Activated T-cell treated with anti-CD3 and anti-CD28 coated beads, Interleukin-2, amount 50 U/mL, for 4 hours (primary cell): Measurements from ENCODE around the gene HOXC12. TPM values are rescaled to one million over a fixed set of nuclear protein-coding genes. Genes with fewer than 3 reads are reported as not detected.
A peak's percentile ranks its signal among the peaks of the same experiment; 100 is the strongest.

Experiments used
- ATAC-seq, 2 donors: fragments of 200-7000 bp; cut with Tn5 transposase; one replicate each; pipeline ENCODE4 v1.10.0; 2021
- DNase-seq: peaks from one replicate; pipeline ENCODE4 v3.0.0-alpha.2; 2020
- H3K27me3 Mint-ChIP-seq: one replicate; pipeline ENCODE4 v1.8.0; 2021; ENCODE audit warnings: low read depth, mixed read lengths
- H3K36me3 Mint-ChIP-seq: one replicate; pipeline ENCODE4 v1.8.0; 2022; ENCODE audit warnings: mixed read lengths; ENCODE audit not compliant: insufficient read depth
- H3K4me1 Mint-ChIP-seq: one replicate; pipeline ENCODE4 v1.8.0; 2021; ENCODE audit warnings: low read depth, mixed read lengths
- H3K4me3 Mint-ChIP-seq: one replicate; pipeline ENCODE4 v1.8.0; 2021; ENCODE audit warnings: mild to moderate bottlenecking, moderate library complexity, mixed read lengths
- H3K9me3 Mint-ChIP-seq: one replicate; pipeline ENCODE4 v1.8.0; 2021; ENCODE audit warnings: mixed read lengths
- total RNA-seq, 3 donors: library from RNA; stranded (reverse); gene quantifications; one replicate each; pipeline ENCODE4 v1.2.1, GENCODE V29; 2021

The HOXC12 gene
- total RNA-seq, 3 donors from 2014 or later, result not detected

GRCh38 chr12:53987787-53988230 lies 33.1 kb downstream of the HOXC12 start:
- Mint-ChIP-seq H3K4me3 (no peak overlapping the region), H3K36me3 (no peaks in the 10 kb centered on the region), H3K27me3 (peaks cover 93% of the 10 kb centered on the region), H3K4me1 (peaks cover 33% of the 10 kb centered on the region), H3K9me3 (no peaks in the 10 kb centered on the region)
- ATAC-seq (no peak), DNase-seq (no peak)

GRCh38 chr12:53988541-53989226 lies 34.0 kb downstream of the HOXC12 start:
- Mint-ChIP-seq H3K36me3 (no peaks in the 10 kb centered on the region), H3K4me3 (no peak overlapping the region), H3K9me3 (no peaks in the 10 kb centered on the region), H3K4me1 (peaks cover 33% of the 10 kb centered on the region), H3K27me3 (peaks cover 92% of the 10 kb centered on the region)
- ATAC-seq, result no peak
- no peak for DNase-seq

- ATAC-seq (no peak), DNase-seq (no peak)
- H3K27me3 Mint-ChIP-seq, result peaks cover 95% of the 10 kb centered on the region
- H3K36me3 Mint-ChIP-seq, result no peaks in the 10 kb centered on the region
- peak overlapping the region; percentile 19 for H3K4me3 Mint-ChIP-seq
- peaks cover 38% of the 10 kb centered on the region for H3K4me1 Mint-ChIP-seq
- no peaks in the 10 kb centered on the region for H3K9me3 Mint-ChIP-seq
These were observed 34.8 kb downstream of the HOXC12 start for GRCh38 chr12:53989227-53990113.

- Mint-ChIP-seq H3K4me1 (peaks cover 42% of the 10 kb centered on the region), H3K4me3 (no peak overlapping the region), H3K27me3 (peaks cover 96% of the 10 kb centered on the region), H3K9me3 (no peaks in the 10 kb centered on the region), H3K36me3 (no peaks in the 10 kb centered on the region)
- DNase-seq (no peak), ATAC-seq (no peak)
These were observed 35.8 kb downstream of the HOXC12 start for GRCh38 chr12:53990311-53991076.

GRCh38 chr12:53991077-53991460 lies 36.4 kb downstream of the HOXC12 start:
- DNase-seq, result no peak
- Mint-ChIP-seq H3K4me3 (no peak overlapping the region), H3K4me1 (peaks cover 42% of the 10 kb centered on the region), H3K9me3 (no peaks in the 10 kb centered on the region), H3K36me3 (no peaks in the 10 kb centered on the region), H3K27me3 (peaks cover 97% of the 10 kb centered on the region)
- ATAC-seq, result no peak

- Mint-ChIP-seq H3K36me3 (no peaks in the 10 kb centered on the region), H3K9me3 (no peaks in the 10 kb centered on the region), H3K4me1 (peaks cover 46% of the 10 kb centered on the region), H3K27me3 (peaks cover 95% of the 10 kb centered on the region), H3K4me3 (no peak overlapping the region)
- DNase-seq, result no peak
- no peak for ATAC-seq
These were observed 37.7 kb downstream of the HOXC12 start for GRCh38 chr12:53992377-53992889.

- DNase-seq, result no peak
- Mint-ChIP-seq H3K36me3 (no peaks in the 10 kb centered on the region), H3K27me3 (peaks cover 95% of the 10 kb centered on the region), H3K9me3 (no peaks in the 10 kb centered on the region), H3K4me1 (peaks cover 48% of the 10 kb centered on the region), H3K4me3 (peak overlapping the region; percentile 29)
- no peak for ATAC-seq
These were observed 38.7 kb downstream of the HOXC12 start for GRCh38 chr12:53993162-53994008.

- DNase-seq (no peak), ATAC-seq (no peak)
- peak overlapping the region; percentile 29 for H3K4me3 Mint-ChIP-seq
- H3K4me1 Mint-ChIP-seq, result peaks cover 44% of the 10 kb centered on the region
- H3K36me3 Mint-ChIP-seq, result no peaks in the 10 kb centered on the region
- no peaks in the 10 kb centered on the region for H3K9me3 Mint-ChIP-seq
- peaks cover 95% of the 10 kb centered on the region for H3K27me3 Mint-ChIP-seq
These were observed 39.2 kb downstream of the HOXC12 start for GRCh38 chr12:53994009-53994263.

- H3K9me3 Mint-ChIP-seq, result no peaks in the 10 kb centered on the region
- H3K36me3 Mint-ChIP-seq, result no peaks in the 10 kb centered on the region
- H3K4me1 Mint-ChIP-seq, result peaks cover 40% of the 10 kb centered on the region
- peak overlapping the region; percentile 82 for H3K4me3 Mint-ChIP-seq
- no peak for DNase-seq
- no peak for ATAC-seq
- H3K27me3 Mint-ChIP-seq, result peaks cover 94% of the 10 kb centered on the region
These were observed 39.7 kb downstream of the HOXC12 start for GRCh38 chr12:53994264-53995001.

GRCh38 chr12:53995002-53995377 lies 40.3 kb downstream of the HOXC12 start:
- Mint-ChIP-seq H3K27me3 (peaks cover 94% of the 10 kb centered on the region), H3K36me3 (no peaks in the 10 kb centered on the region), H3K4me3 (peak overlapping the region; percentile 82), H3K9me3 (no peaks in the 10 kb centered on the region), H3K4me1 (peaks cover 36% of the 10 kb centered on the region)
- DNase-seq (no peak), ATAC-seq (peak; percentile 15 to 20)

GRCh38 chr12:53995378-53996239 lies 40.9 kb downstream of the HOXC12 start:
- ATAC-seq, result peak; percentile 48 to 54
- H3K4me3 Mint-ChIP-seq, result peak overlapping the region; percentile 82
- no peaks in the 10 kb centered on the region for H3K9me3 Mint-ChIP-seq
- peaks cover 94% of the 10 kb centered on the region for H3K27me3 Mint-ChIP-seq
- no peak for DNase-seq
- H3K4me1 Mint-ChIP-seq, result peaks cover 32% of the 10 kb centered on the region
- no peaks in the 10 kb centered on the region for H3K36me3 Mint-ChIP-seq
